Endodermal cell (in vitro differentiated cells): ENCODE measurements around the gene MAMSTR. TPM values are rescaled to one million over a fixed set of nuclear protein-coding genes. Genes with fewer than 3 reads are reported as not detected.
"Not testable (repeated sequence)": the region's sequence is repeated elsewhere in the genome, so short reads cannot be mapped to it uniquely, and the experiment has no call there.

Experiments
- DNase-seq: peaks from one replicate; pipeline ENCODE4 v3.0.0-alpha.2; 2017
- H3K27ac ChIP-seq: 2 replicates; pipeline ENCODE4 v1.5.1; 2013; ENCODE audit warnings: mild to moderate bottlenecking, low read depth, low read length, moderate library complexity
- H3K27me3 ChIP-seq: 2 replicates; pipeline ENCODE4 v1.6.1; 2013; ENCODE audit warnings: mild to moderate bottlenecking, low read length, moderate library complexity; ENCODE audit not compliant: insufficient read depth, control insufficient read depth, poor library complexity, severe bottlenecking
- H3K36me3 ChIP-seq: 2 replicates; pipeline ENCODE4 v1.7.0; 2013; ENCODE audit warnings: mild to moderate bottlenecking, low read length, moderate library complexity; ENCODE audit not compliant: control insufficient read depth, insufficient read depth
- H3K4me1 ChIP-seq: one replicate; pipeline ENCODE4 v1.7.0; 2013; ENCODE audit warnings: low read length; ENCODE audit not compliant: control insufficient read depth, insufficient read depth
- H3K4me3 ChIP-seq: 2 replicates; pipeline ENCODE4 v1.5.1; 2013; ENCODE audit warnings: mild to moderate bottlenecking, low read length, moderate library complexity
- H3K9ac ChIP-seq: 2 replicates; pipeline ENCODE4 v1.6.1; 2013; ENCODE audit warnings: mild to moderate bottlenecking, low read length, moderate library complexity; ENCODE audit not compliant: poor library complexity, severe bottlenecking; ENCODE audit errors: extremely low read depth
- H3K9me3 ChIP-seq: 2 replicates; pipeline ENCODE4 v1.6.1; 2013; ENCODE audit warnings: mild to moderate bottlenecking, low read length, moderate library complexity; ENCODE audit not compliant: control insufficient read depth
- H3K27ac Mint-ChIP-seq: 2 replicates; pipeline ENCODE4 v1.8.0; 2020; ENCODE audit warnings: mixed read lengths
- H3K27me3 Mint-ChIP-seq: 2 replicates; pipeline ENCODE4 v1.8.0; 2021; ENCODE audit warnings: mild to moderate bottlenecking, mixed read lengths; ENCODE audit not compliant: insufficient read depth
- H3K36me3 Mint-ChIP-seq: 2 replicates; pipeline ENCODE4 v1.8.0; 2020; ENCODE audit warnings: low read depth, mixed read lengths
- H3K4me1 Mint-ChIP-seq: 2 replicates; pipeline ENCODE4 v1.8.0; 2020; ENCODE audit warnings: mixed read lengths
- H3K4me3 Mint-ChIP-seq: 2 replicates; pipeline ENCODE4 v1.8.0; 2020; ENCODE audit warnings: mild to moderate bottlenecking, moderate library complexity, mixed read lengths
- H3K9me3 Mint-ChIP-seq: 2 replicates; pipeline ENCODE4 v1.8.0; 2020; ENCODE audit warnings: mild to moderate bottlenecking, mixed read lengths
- WGBS, 2 experiments: methylation state at CpG; one replicate each; pipeline versions ENCODE4 v1.1.5 to v1.1.7; 2013; ENCODE audit warnings: missing lambda C conversion rate in 2 of 2, mixed read lengths in 1 of 2; ENCODE audit not compliant: insufficient coverage in 1 of 2, insufficient read length in 1 of 2; 5-methylcytosine and 5-hydroxymethylcytosine counted together
- long read RNA-seq, 4 experiments: library from polyadenylated mRNA in 2 of 4; library from RNA in 1 of 4; library from capped mRNA in 1 of 4; stranded (forward) in 3 of 4; unstranded in 1 of 4; transcript quantifications; one replicate each; pipeline ENCODE4 v2.0.0, GENCODE V29; 2020 to 2021; ENCODE audit warnings: inconsistent platforms in 1 of 4
- polyA plus RNA-seq, 2 experiments: library from polyadenylated mRNA; stranded (reverse); fragments of 50-300 nt; gene quantifications; one replicate each; pipeline ENCODE4 v1.2.3, GENCODE V29; 2013
- total RNA-seq, 2 donors: library from RNA; stranded (reverse); fragmentation: NEBNext Ultra II Directional in 1 of 2; extraction: Animal tissue kit (Norgen Biotek cat#: 25700) in 1 of 2; gene quantifications; 2 replicates in 1 of 2; 3 replicates in 1 of 2; pipeline ENCODE4 v1.2.1, GENCODE V29; 2021
- TF ChIP-seq, protein P1 (sequence below): fragments of 200-600 bp; sonication (generic); conservative IDR thresholded peaks from 2 replicates; pipeline ENCODE4 v1.5.0; 2021; ENCODE audit warnings: antibody characterized with exemption, mild to moderate bottlenecking

Gene MAMSTR, protein sequence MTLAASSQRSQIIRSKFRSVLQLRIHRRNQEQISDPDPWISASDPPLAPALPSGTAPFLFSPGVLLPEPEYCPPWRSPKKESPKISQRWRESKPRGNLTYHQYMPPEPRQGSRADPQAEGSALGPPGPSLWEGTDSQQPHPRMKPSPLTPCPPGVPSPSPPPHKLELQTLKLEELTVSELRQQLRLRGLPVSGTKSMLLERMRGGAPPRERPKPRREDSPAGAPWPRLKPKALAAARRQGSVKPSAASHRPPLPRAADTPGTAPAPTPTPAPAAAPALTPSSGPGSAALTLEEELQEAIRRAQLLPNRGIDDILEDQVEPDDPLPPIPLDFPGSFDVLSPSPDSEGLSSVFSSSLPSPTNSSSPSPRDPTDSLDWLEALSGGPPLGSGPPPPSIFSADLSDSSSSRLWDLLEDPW
- 1 to 10 TPM; 1.9 to 2.3 TPM for total RNA-seq
- 2.0 TPM for polyA plus RNA-seq (2013, experiment 1 of 2)
- 1.2 TPM for polyA plus RNA-seq (2013, experiment 2 of 2)
- long read RNA-seq, experiment 1, partial matches to known transcripts: 0 of 2 reads
- long read RNA-seq, experiment 1, other reads (novel, unspliced or antisense): 2 of 2 reads
- long read RNA-seq, experiment 2, partial matches to known transcripts: 2 of 2 reads
- long read RNA-seq, experiment 2, other reads (novel, unspliced or antisense): 0 of 2 reads
- long read RNA-seq, experiment 3, partial matches to known transcripts: 2 of 8 reads
- long read RNA-seq, experiment 3, other reads (novel, unspliced or antisense): 6 of 8 reads
- long read RNA-seq, experiment 4, partial matches to known transcripts: 4 of 9 reads
- long read RNA-seq, experiment 4, other reads (novel, unspliced or antisense): 5 of 9 reads

DNA sequence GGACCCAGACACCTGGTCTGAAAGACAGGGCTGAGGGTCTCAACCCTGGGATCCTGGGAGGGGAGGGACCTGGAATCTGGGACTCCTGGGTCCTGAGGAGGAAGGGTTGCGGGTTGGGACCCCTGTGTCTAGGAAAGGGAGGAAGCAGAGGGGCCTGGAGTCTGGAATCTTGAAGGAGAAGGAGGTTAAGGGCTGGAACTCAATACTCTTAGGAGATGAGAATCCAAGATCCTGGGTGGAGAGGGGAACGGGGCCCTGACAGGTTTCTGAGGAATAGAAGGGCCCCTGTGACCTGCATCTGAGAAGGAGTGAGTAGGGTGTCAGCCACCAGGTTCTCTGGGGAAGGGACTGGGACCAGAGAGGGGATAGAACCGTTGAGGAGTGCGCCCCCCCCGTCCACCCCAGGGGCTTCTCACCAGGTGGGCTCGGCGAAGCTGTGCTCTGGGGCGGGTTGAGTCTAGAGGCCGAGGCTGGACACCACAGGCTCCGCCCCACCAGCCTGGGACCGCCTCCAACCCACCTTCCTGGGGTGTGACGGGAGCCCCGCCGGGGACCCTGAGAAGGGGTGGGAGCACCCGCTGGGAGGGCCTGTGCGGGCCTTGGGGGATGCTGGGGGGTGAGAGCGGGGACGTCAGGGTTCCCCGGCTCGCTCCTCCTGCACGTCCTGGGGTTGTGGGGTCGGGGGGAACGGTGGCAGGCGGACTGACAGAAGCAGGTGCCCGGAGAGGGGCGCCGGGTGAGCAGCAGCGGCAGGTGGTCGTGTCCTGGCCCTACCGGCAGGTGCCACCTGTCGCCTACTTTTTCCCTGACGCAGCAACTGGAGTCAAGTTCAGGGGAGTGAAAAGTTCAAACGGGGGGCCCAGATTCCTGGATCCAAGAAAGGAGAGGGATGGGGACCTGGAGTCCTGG is at the start of gene MAMSTR:
Gene MAMSTR, minus strand, starts transcription at position 463 of the 909 bp plus-strand sequence. CDS start 694 bp downstream, outside the sequence.
- no peaks in the 10 kb centered on the region for H3K27me3 Mint-ChIP-seq
- WGBS, 2 experiments: 91 to 93% methylated on average over 25 to 33 of the region's 33 CpGs
- TF ChIP-seq, protein P1, sequence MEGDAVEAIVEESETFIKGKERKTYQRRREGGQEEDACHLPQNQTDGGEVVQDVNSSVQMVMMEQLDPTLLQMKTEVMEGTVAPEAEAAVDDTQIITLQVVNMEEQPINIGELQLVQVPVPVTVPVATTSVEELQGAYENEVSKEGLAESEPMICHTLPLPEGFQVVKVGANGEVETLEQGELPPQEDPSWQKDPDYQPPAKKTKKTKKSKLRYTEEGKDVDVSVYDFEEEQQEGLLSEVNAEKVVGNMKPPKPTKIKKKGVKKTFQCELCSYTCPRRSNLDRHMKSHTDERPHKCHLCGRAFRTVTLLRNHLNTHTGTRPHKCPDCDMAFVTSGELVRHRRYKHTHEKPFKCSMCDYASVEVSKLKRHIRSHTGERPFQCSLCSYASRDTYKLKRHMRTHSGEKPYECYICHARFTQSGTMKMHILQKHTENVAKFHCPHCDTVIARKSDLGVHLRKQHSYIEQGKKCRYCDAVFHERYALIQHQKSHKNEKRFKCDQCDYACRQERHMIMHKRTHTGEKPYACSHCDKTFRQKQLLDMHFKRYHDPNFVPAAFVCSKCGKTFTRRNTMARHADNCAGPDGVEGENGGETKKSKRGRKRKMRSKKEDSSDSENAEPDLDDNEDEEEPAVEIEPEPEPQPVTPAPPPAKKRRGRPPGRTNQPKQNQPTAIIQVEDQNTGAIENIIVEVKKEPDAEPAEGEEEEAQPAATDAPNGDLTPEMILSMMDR: peak; percentile 11

DNA sequence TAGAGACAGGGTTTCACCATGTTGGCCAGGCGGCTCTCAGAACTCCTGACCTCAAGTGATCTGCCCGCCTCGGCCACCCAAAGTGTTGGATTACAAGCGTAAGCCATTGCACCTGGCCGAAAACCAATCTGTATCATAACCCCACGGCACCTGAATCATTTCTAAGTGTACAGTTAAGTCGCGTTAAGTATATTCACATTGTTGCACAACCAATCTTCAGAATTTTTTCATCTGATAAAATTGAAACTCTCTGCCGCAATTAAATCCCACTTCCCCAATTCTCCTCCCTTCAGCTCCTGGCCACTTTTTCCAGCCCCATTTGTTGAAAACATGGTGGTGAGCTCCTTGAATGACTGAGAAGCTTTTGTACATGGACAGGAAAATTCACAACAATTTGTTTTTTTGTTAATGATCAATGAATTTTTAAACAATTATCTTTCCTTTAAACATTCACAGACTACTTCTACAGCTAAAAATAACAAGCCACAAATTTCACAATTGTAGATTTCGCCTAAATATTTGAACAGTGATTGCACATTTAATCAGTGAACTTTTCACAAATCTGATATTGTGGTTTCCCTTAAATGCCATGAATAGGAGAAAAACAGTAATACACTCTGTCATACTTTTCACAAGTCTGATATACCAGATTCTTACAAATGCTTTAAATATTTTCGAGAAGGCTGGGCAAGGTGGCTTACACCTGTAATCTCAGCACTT is 49.6 kb upstream of the MAMSTR start:
- H3K4me3 ChIP-seq: no peak overlapping the region
- DNase-seq: no peak
- no peak overlapping the region for H3K27ac ChIP-seq
- no peaks in the 10 kb centered on the region for H3K9me3 Mint-ChIP-seq
- no peaks in the 10 kb centered on the region for H3K36me3 Mint-ChIP-seq
- H3K4me1 Mint-ChIP-seq: no peaks in the 10 kb centered on the region
- no peak overlapping the region for H3K27ac Mint-ChIP-seq
- H3K9ac ChIP-seq: no peak overlapping the region
- TF ChIP-seq, protein P1: no peak
- H3K27me3 ChIP-seq: no peaks in the 10 kb centered on the region
- WGBS, 2 experiments: 95 to 98% methylated on average over 8 to 11 of the region's 11 CpGs
- H3K4me3 Mint-ChIP-seq: no peak overlapping the region
- H3K4me1 ChIP-seq: no peaks in the 10 kb centered on the region
- H3K36me3 ChIP-seq: no peaks in the 10 kb centered on the region
- H3K9me3 ChIP-seq: no peaks in the 10 kb centered on the region
- peaks cover 17% of the 10 kb centered on the region for H3K27me3 Mint-ChIP-seq

More for the DNA sequence above, at the start of gene MAMSTR:
- H3K4me1 Mint-ChIP-seq: peaks cover 20% of the 10 kb centered on the region
- peak within 1 kb of the TSS; percentile 91 for H3K4me3 Mint-ChIP-seq
- H3K4me1 ChIP-seq: no peaks in the 10 kb centered on the region
- H3K36me3 ChIP-seq: no peaks in the 10 kb centered on the region
- peak within 1 kb of the TSS; percentile 88 for H3K4me3 ChIP-seq
- H3K9ac ChIP-seq: no peak within 1 kb of the TSS
- no peaks in the 10 kb centered on the region for H3K9me3 Mint-ChIP-seq
- no peaks in the 10 kb centered on the region for H3K9me3 ChIP-seq
- no peaks in the 10 kb centered on the region for H3K36me3 Mint-ChIP-seq
- no peak for DNase-seq
- H3K27me3 ChIP-seq: no peaks in the 10 kb centered on the region
- peak within 1 kb of the TSS; percentile 57 for H3K27ac Mint-ChIP-seq
- H3K27ac ChIP-seq: peak within 1 kb of the TSS; percentile 44

DNA sequence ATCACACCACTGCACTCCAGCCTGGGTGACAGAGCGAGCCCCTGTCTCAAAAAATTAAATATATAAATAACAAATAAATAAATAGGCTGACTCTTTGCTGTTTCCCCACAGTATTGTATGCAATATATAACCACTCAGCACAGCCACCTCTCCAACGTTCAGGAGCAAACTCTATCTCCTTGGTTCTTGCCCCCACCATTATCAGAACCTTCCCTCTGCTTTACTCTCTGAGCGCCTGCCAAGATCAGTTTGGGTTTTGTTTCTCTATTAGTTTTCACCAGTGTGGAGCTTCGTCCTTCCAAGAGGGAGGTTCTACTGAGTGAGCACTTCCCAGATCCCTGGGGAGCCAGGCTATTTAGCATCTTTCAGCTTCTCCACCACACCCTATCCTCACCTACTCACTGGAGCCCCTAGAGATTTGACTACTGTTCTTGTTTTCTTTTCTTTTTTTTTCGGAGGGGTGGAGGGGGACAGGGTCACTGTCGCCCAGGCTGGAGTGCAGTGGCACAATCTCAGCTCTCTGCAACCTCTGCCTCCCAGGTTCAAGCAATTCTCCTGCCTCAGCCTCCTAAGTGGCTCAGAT is 48.7 kb upstream of the MAMSTR start:
- not testable (repeated sequence) for H3K4me1 ChIP-seq, H3K36me3 Mint-ChIP-seq, H3K27me3 ChIP-seq, H3K36me3 ChIP-seq, DNase-seq, H3K4me3 Mint-ChIP-seq, H3K9ac ChIP-seq, H3K27ac Mint-ChIP-seq, H3K9me3 ChIP-seq, H3K9me3 Mint-ChIP-seq, H3K4me3 ChIP-seq, H3K27ac ChIP-seq, H3K4me1 Mint-ChIP-seq
- H3K27me3 Mint-ChIP-seq: peaks cover 24% of the 10 kb centered on the region
- WGBS, 2 experiments: 44 to 65% methylated on average over 3 to 5 of the region's 6 CpGs

DNA sequence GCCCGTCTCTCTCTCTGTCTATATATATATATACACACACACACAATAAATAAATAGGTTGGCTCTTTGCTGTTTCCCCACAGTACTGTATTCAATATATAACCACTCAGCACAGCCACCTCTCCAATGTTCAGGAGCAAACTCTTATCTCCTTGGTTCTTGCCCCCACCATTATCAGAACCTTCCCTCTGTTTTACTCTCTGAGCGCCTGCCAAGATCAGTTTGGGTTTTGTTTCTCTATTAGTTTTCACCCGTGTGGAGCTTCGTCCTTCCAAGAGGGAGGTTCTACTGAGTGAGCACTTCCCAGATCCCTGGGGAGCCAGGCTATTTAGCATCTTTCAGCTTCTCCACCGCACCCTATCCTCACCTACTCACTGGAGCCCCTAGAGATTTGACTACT is 46.3 kb upstream of the MAMSTR start:
- WGBS, 2 experiments: 73 to 100% methylated on average over 1 to 4 of the region's 5 CpGs
- not testable (repeated sequence) for H3K4me1 ChIP-seq, DNase-seq, H3K36me3 Mint-ChIP-seq, H3K9me3 ChIP-seq, H3K9ac ChIP-seq, H3K27ac Mint-ChIP-seq, H3K4me3 ChIP-seq, H3K36me3 ChIP-seq, H3K27me3 ChIP-seq, H3K27ac ChIP-seq, H3K4me3 Mint-ChIP-seq, H3K9me3 Mint-ChIP-seq, H3K4me1 Mint-ChIP-seq
- H3K27me3 Mint-ChIP-seq: peaks cover 46% of the 10 kb centered on the region
